H1 (cell line): ENCODE measurements around the gene F2. TPM values are rescaled to one million over a fixed set of nuclear protein-coding genes. Genes with fewer than 3 reads are reported as not detected.

ENCODE experiments used
- CTCF ChIA-PET: fragments of 300-600 bp; sonication (Branson Sonifier 250); formaldehyde crosslinking; loops from one replicate; lab custom pipeline; 2021; ENCODE audit not compliant: partially characterized antibody; lab: Charles Lee
- POLR2A ChIA-PET: fragments of 300-600 bp; sonication (Branson Sonifier 250); formaldehyde crosslinking; loops from one replicate; lab custom pipeline; 2021; ENCODE audit warnings: inconsistent platforms; ENCODE audit not compliant: partially characterized antibody; lab: Charles Lee
- DNase-seq, 2 experiments: peaks; one replicate each; pipeline versions ENCODE4 v3.0.0 to v3.0.0-alpha.2; 2010 to 2022; ENCODE audit warnings: low spot score in 2 of 2, low read depth in 1 of 2, mixed read lengths in 1 of 2
- FAIRE-seq: peaks from 2 replicates; lab custom pipeline; 2011; peaks lifted over from hg19 to GRCh38; lab: Jason Lieb, UNC
- H2AFZ ChIP-seq: 2 replicates; pipeline ENCODE4 v1.8.1; 2012; ENCODE audit warnings: low read length, inconsistent platforms
- H2AK5ac ChIP-seq: 2 replicates; pipeline ENCODE4 v1.6.1; 2013; ENCODE audit warnings: low read depth, low read length
- H2BK120ac ChIP-seq: replicated peaks from 2 replicates; pipeline ENCODE3; 2013; ENCODE audit warnings: low read depth, low read length, inconsistent platforms
- H2BK12ac ChIP-seq: 2 replicates; pipeline ENCODE4 v1.6.1; 2013; ENCODE audit warnings: low read depth, low read length
- H2BK15ac ChIP-seq: 2 replicates; pipeline ENCODE4 v1.6.1; 2013; ENCODE audit warnings: low read length
- H2BK20ac ChIP-seq: 2 replicates; pipeline ENCODE4 v1.6.1; 2013; ENCODE audit warnings: low read length
- H2BK5ac ChIP-seq: 2 replicates; pipeline ENCODE4 v1.6.1; 2013; ENCODE audit warnings: low read depth, low read length
- H3K14ac ChIP-seq: 2 replicates; pipeline ENCODE4 v1.6.1; 2013; ENCODE audit warnings: inconsistent platforms; ENCODE audit not compliant: insufficient read length
- H3K18ac ChIP-seq: 2 replicates; pipeline ENCODE4 v1.6.1; 2013; ENCODE audit warnings: low read length; ENCODE audit errors: extremely low read depth
- H3K23ac ChIP-seq: 2 replicates; pipeline ENCODE4 v1.6.1; 2013; ENCODE audit warnings: inconsistent platforms; ENCODE audit not compliant: insufficient read length
- H3K23me2 ChIP-seq: 2 replicates; pipeline ENCODE4 v1.6.1; 2013; ENCODE audit warnings: low read depth, low read length
- H3K27ac ChIP-seq: 2 replicates; pipeline ENCODE4 v1.6.1; 2011; ENCODE audit warnings: low read depth, low read length, inconsistent platforms
- H3K27me3 ChIP-seq, 4 experiments: replicated peaks in 1 of 4; 1 replicate in 1 of 4; 2 replicates in 3 of 4; pipeline versions ENCODE4 v1.6.1 to v1.8.1; 2011 to 2013; ENCODE audit warnings: low read length in 3 of 4, mild to moderate bottlenecking in 3 of 4, inconsistent platforms in 2 of 4, mixed read lengths in 2 of 4, moderate library complexity in 1 of 4; ENCODE audit not compliant: control insufficient read depth in 3 of 4, insufficient read depth in 3 of 4; ENCODE audit errors: extremely low read depth in 1 of 4
- H3K36me3 ChIP-seq, 4 experiments: 2 replicates each; pipeline versions ENCODE4 v1.6.1 to v1.8.1; 2011 to 2013; ENCODE audit warnings: mild to moderate bottlenecking in 4 of 4, low read length in 3 of 4, moderate library complexity in 2 of 4, control low read depth in 1 of 4, inconsistent platforms in 1 of 4; ENCODE audit not compliant: insufficient read depth in 4 of 4, control insufficient read depth in 2 of 4
- H3K4ac ChIP-seq: replicated peaks from 2 replicates; pipeline ENCODE3; 2013; ENCODE audit warnings: low read length, low read depth, mixed read lengths, inconsistent platforms; ENCODE audit not compliant: insufficient read length
- H3K4me1 ChIP-seq, 4 experiments: replicated peaks in 1 of 4; 1 replicate in 1 of 4; 2 replicates in 3 of 4; pipeline versions ENCODE4 v1.6.1 to v1.8.1; 2011 to 2013; ENCODE audit warnings: low read length in 3 of 4, inconsistent platforms in 2 of 4, mixed read lengths in 1 of 4; ENCODE audit not compliant: insufficient read depth in 4 of 4, control insufficient read depth in 3 of 4
- H3K4me2 ChIP-seq, 2 experiments: 2 replicates each; pipeline versions ENCODE4 v1.6.1 to v1.8.1; 2011 to 2013; ENCODE audit warnings: low read depth in 2 of 2, low read length in 2 of 2, control low read depth in 1 of 2, inconsistent platforms in 1 of 2, mild to moderate bottlenecking in 1 of 2; ENCODE audit not compliant: insufficient read depth in 1 of 2
- H3K4me3 ChIP-seq, 4 experiments: fragments of 200-600, 300-600 bp in 1 of 4; sonication (generic), shearing (Covaris generic), sonication (Bioruptor Twin) in 1 of 4; 2 replicates each; pipeline versions ENCODE4 v1.5.1 to v1.8.1; 2011 to 2016; ENCODE audit warnings: low read length in 4 of 4, low read depth in 3 of 4, control low read depth in 2 of 4, inconsistent platforms in 2 of 4, mild to moderate bottlenecking in 2 of 4, mixed read lengths in 1 of 4, moderate library complexity in 1 of 4; ENCODE audit not compliant: insufficient read depth in 2 of 4; ENCODE audit errors: extremely low read depth in 1 of 4
- H3K56ac ChIP-seq: replicated peaks from 2 replicates; pipeline ENCODE3; 2013; ENCODE audit warnings: low read depth, mild to moderate bottlenecking, mixed read lengths, low read length, inconsistent platforms; ENCODE audit not compliant: insufficient read length
- H3K79me1 ChIP-seq: 2 replicates; pipeline ENCODE4 v1.6.1; 2013; ENCODE audit warnings: low read depth, low read length, control low read depth
- H3K79me2 ChIP-seq, 2 experiments: 2 replicates each; pipeline versions ENCODE4 v1.6.1 to v1.8.1; 2012 to 2013; ENCODE audit warnings: low read length in 2 of 2, mild to moderate bottlenecking in 2 of 2, inconsistent platforms in 1 of 2; ENCODE audit not compliant: insufficient read depth in 2 of 2, control insufficient read depth in 1 of 2
- H3K9ac ChIP-seq, 4 experiments: replicated peaks in 1 of 4; 1 replicate in 1 of 4; 2 replicates in 3 of 4; pipeline versions ENCODE4 v1.6.1 to v1.8.1; 2011 to 2013; ENCODE audit warnings: low read depth in 3 of 4, low read length in 3 of 4, control low read depth in 2 of 4, mild to moderate bottlenecking in 2 of 4, moderate library complexity in 2 of 4, inconsistent platforms in 1 of 4; ENCODE audit errors: extremely low read depth in 1 of 4
- H3K9me3 ChIP-seq, 2 experiments: 2 replicates each; pipeline versions ENCODE4 v1.6.1 to v1.8.1; 2012 to 2013; ENCODE audit warnings: mild to moderate bottlenecking in 2 of 2, moderate library complexity in 2 of 2, control low read depth in 1 of 2, inconsistent platforms in 1 of 2, low read depth in 1 of 2, low read length in 1 of 2, mixed read lengths in 1 of 2; ENCODE audit not compliant: insufficient read depth in 2 of 2
- H4K20me1 ChIP-seq, 2 experiments: replicated peaks in 1 of 2; 2 replicates each; pipeline versions ENCODE3 to v1.8.1; 2011 to 2013; ENCODE audit warnings: inconsistent platforms in 2 of 2, low read length in 2 of 2, mild to moderate bottlenecking in 1 of 2; ENCODE audit not compliant: insufficient read depth in 2 of 2, control insufficient read depth in 1 of 2
- H4K5ac ChIP-seq: 2 replicates; pipeline ENCODE4 v1.6.1; 2013; ENCODE audit warnings: low read length, low read depth, mixed read lengths, inconsistent platforms; ENCODE audit not compliant: insufficient read length
- H4K8ac ChIP-seq: 2 replicates; pipeline ENCODE4 v1.8.0; 2013; ENCODE audit warnings: mild to moderate bottlenecking, moderate library complexity, low read length, inconsistent platforms; ENCODE audit not compliant: insufficient read depth; ENCODE audit errors: extremely low read depth
- H4K91ac ChIP-seq: replicated peaks from 2 replicates; pipeline ENCODE3; 2013; ENCODE audit warnings: low read length, mixed read lengths, inconsistent platforms; ENCODE audit not compliant: insufficient read length
- CREB1 ChIP-seq: IDR thresholded peaks from 2 replicates; pipeline ENCODE4 v1.6.1; 2012; ENCODE audit warnings: inconsistent platforms
- EZH2 ChIP-seq: fragments of 200-600 bp; sonication (generic); IDR thresholded peaks from 2 replicates; pipeline ENCODE4 v1.7.1; 2012; ENCODE audit warnings: low read depth, mild to moderate bottlenecking, moderate library complexity, low read length, inconsistent platforms; ENCODE audit not compliant: severe bottlenecking
- FOSL1 ChIP-seq: IDR thresholded peaks from 2 replicates; pipeline ENCODE4 v1.6.1; 2011; ENCODE audit warnings: mild to moderate bottlenecking, low read depth, low read length, moderate library complexity; ENCODE audit not compliant: insufficient read depth
- RXRA ChIP-seq: IDR thresholded peaks from 2 replicates; pipeline ENCODE4 v1.6.1; 2011; ENCODE audit warnings: low read depth, mild to moderate bottlenecking, low read length, moderate library complexity; ENCODE audit not compliant: insufficient read depth
- SIN3A ChIP-seq, 2 experiments: IDR thresholded peaks in 1 of 2; conservative IDR thresholded peaks in 1 of 2; 2 replicates each; pipeline ENCODE4 v1.6.1; 2011 to 2012; ENCODE audit warnings: low read length in 2 of 2, improper control_type of control experiment in 1 of 2, low read depth in 1 of 2, mild to moderate bottlenecking in 1 of 2
- SP2 ChIP-seq: IDR thresholded peaks from 2 replicates; pipeline ENCODE4 v1.6.1; 2012; ENCODE audit warnings: mild to moderate bottlenecking, low read length, inconsistent platforms
- SRF ChIP-seq: IDR thresholded peaks from 2 replicates; pipeline ENCODE4 v1.6.1; 2011; ENCODE audit warnings: mild to moderate bottlenecking, low read depth, low read length, moderate library complexity
- TEAD4 ChIP-seq: IDR thresholded peaks from 2 replicates; pipeline ENCODE4 v1.6.1; 2012; ENCODE audit warnings: low read depth, low read length, inconsistent platforms, mixed read lengths
- WGBS, 2 experiments: shearing (Covaris generic) in 1 of 2; methylation state at CpG; one replicate each; pipeline versions ENCODE4 v1.1.6 to v1.1.7; 2013 to 2015; ENCODE audit warnings: low lambda C conversion rate in 2 of 2, mixed read lengths in 2 of 2, inconsistent platforms in 1 of 2, low coverage in 1 of 2, missing lambda C conversion rate in 1 of 2; ENCODE audit not compliant: insufficient replicate concordance in 2 of 2, insufficient coverage in 1 of 2, insufficient read length in 1 of 2; ENCODE audit errors: extremely low coverage in 1 of 2, missing lambda C conversion rate in 1 of 2; 5-methylcytosine and 5-hydroxymethylcytosine counted together
- polyA plus RNA-seq, 7 experiments: library from polyadenylated mRNA; depleted of rRNA in 3 of 7; stranded (reverse) in 5 of 7; unstranded in 2 of 7; fragments of >200 nt in 5 of 7; fragments of 200-250 nt in 2 of 7; gene quantifications; 1 replicate in 5 of 7; 2 replicates in 1 of 7; 4 replicates in 1 of 7; pipeline versions ENCODE4 v1.2.1 to v1.2.3, GENCODE V29; 2011 to 2013; ENCODE audit warnings: missing spikeins in 2 of 7, mixed read lengths in 2 of 7
- total RNA-seq: library from RNA; stranded (reverse); fragmentation: NEBNext Ultra II Directional; extraction: Animal tissue kit (Norgen Biotek cat#: 25700); gene quantifications from 2 replicates; pipeline ENCODE4 v1.2.1, GENCODE V29; 2021

The F2 gene
- total and polyA plus RNA-seq, 2 of the 8 experiments (the other 6 are each of a cell fraction or from before 2014, with no cell fraction given): 0.11 TPM; not detected in 1

DNA sequence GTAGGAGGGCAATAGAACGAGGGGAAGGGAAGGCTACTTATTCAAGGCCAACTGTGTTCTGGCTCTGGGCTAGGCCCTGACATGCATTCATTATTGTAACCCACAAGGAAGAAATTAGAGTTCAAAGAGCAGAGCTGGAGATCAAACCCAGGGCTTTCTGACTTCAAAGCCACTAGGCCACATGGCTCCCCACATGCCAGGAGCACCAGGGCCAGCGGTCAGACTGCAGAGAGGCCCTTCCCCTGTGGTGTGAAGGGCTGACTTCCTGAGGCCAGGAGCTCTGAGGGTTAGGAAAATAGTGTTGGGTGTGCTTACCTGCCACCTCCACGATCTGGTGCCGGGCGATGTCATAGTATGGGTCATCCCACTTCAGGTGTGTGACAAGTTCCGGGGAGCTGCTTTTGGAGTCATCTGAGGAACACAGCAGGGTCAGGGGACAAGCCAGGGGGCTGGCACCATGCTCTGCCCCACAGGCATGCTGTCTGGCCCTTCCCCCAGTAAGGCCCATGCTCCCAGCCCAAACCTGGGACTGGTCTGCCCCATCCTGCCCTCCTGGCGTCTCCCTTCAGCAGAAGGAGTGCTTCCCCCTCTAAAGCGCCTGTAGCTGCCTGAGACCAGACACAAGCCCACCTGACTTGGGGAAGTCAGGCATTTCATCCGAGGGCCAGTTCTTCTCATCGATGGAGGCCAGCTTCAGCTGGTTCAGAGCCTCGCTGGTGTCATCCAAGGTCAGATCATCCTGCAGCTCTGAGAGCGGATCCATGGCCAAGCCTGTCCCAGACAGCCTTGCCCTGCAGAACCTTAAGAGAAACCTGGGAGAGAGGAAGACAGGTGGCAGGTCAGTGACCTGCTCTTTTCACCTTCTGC is 23.4 kb upstream of the F2 start:
- TF ChIP-seq EZH2 (no peak), SP2 (no peak), SIN3A (conservative IDR thresholded peaks at IDR 0.05 in 1 of 2, IDR thresholded peaks at IDR 0.05 in 1 of 2; ENCODE audit: low read depth in 1 of 2, low read length in 2 of 2) (no peak), RXRA (no peak), TEAD4 (no peak), CREB1 (no peak), FOSL1 (no peak), SRF (no peak)
- H3K9me3 ChIP-seq: no peaks in the 10 kb centered on the region
- no peak overlapping the region for H2AK5ac ChIP-seq
- no peak overlapping the region for H3K9ac ChIP-seq
- WGBS, 2 experiments: 88% methylated on average over 12 of the region's 12 CpGs; no CpG with 5 or more reads in 1 of the 2 experiments
- H3K23ac ChIP-seq: no peak overlapping the region
- H2BK12ac ChIP-seq: no peak overlapping the region
- H3K36me3 ChIP-seq: peaks cover 2 to 11% (median 6%) of the 10 kb centered on the region in 4 experiments; a peak in 3 of 8 replicates
- DNase-seq (no peak), FAIRE-seq (no peak)
- H3K23me2 ChIP-seq: peaks cover 3% of the 10 kb centered on the region; the same call in 1 of the 2 replicates
- no peak overlapping the region for H3K14ac ChIP-seq
- no peaks in the 10 kb centered on the region; a peak in 2 of 7 replicates for H3K4me1 ChIP-seq
- H3K4me2 ChIP-seq: no peak overlapping the region
- no peak overlapping the region for H2BK5ac ChIP-seq
- no peaks in the 10 kb centered on the region for H3K27me3 ChIP-seq
- CTCF ChIA-PET: interaction anchor here (0.6 to 2.0 kb wide), 3 partner anchors 12 to 308 kb away, joined by 3 to 6 read pairs (median 3); no protein-coding TSS in a partner anchor
- no peak overlapping the region for H3K4me3 ChIP-seq
- peaks cover 2% of the 10 kb centered on the region in 2 experiments for H4K20me1 ChIP-seq
- H2BK15ac ChIP-seq: no peak overlapping the region
- no peak overlapping the region for H2BK120ac ChIP-seq
- H3K79me2 ChIP-seq: peaks cover 0 to 4% of the 10 kb centered on the region in 2 experiments; a peak in 1 of 4 replicates
- H2AFZ ChIP-seq: no peak overlapping the region
- no peak overlapping the region for H3K56ac ChIP-seq
- no peak overlapping the region for H4K5ac ChIP-seq
- H4K8ac ChIP-seq: no peak overlapping the region
- no peaks in the 10 kb centered on the region for H3K79me1 ChIP-seq
- no peak overlapping the region for H3K27ac ChIP-seq
- no peak overlapping the region for H2BK20ac ChIP-seq
- POLR2A ChIA-PET: interaction anchor here (0.6 to 1.4 kb wide), 3 partner anchors 10 to 314 kb away, joined by 3 to 5 read pairs (median 4); partner anchors contain the start of gene MDK
- no peak overlapping the region for H4K91ac ChIP-seq
- H3K18ac ChIP-seq: no peak overlapping the region
- no peak overlapping the region for H3K4ac ChIP-seq
